ENCODE measurements around the gene LBX1. TPM values are rescaled to one million over a fixed set of nuclear protein-coding genes. Genes with fewer than 3 reads are reported as not detected.

The LBX1 gene
- total RNA-seq, 2 donors from 2014 or later: not detected

DNA sequence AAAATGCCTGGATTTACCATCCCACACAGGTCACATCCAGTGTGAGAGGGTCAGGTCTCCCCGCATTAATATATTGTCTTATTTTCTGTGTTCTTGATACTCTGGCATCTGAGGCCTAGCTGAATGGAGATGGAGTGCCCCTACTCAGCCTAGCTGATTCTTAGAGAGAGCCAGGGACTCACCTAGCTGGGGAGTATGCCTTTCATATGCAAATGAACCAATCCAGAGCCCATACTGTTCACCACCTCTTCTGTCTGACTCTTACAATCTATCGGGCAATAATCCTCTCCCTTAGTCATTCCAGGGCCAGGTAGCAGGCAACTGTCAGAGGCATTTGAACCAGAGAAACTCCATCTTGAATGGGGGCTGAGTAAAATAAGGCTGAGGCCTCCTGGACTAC is 46.3 kb downstream of the LBX1 start:
- H3K4me3 ChIP-seq: no peak overlapping the region
- no peak for TF ChIP-seq POLR2A (IDR thresholded peaks at IDR 0.05)
- no peak for TF ChIP-seq POLR2AphosphoS5 (IDR thresholded peaks at IDR 0.05)
- TF ChIP-seq, protein P1, sequence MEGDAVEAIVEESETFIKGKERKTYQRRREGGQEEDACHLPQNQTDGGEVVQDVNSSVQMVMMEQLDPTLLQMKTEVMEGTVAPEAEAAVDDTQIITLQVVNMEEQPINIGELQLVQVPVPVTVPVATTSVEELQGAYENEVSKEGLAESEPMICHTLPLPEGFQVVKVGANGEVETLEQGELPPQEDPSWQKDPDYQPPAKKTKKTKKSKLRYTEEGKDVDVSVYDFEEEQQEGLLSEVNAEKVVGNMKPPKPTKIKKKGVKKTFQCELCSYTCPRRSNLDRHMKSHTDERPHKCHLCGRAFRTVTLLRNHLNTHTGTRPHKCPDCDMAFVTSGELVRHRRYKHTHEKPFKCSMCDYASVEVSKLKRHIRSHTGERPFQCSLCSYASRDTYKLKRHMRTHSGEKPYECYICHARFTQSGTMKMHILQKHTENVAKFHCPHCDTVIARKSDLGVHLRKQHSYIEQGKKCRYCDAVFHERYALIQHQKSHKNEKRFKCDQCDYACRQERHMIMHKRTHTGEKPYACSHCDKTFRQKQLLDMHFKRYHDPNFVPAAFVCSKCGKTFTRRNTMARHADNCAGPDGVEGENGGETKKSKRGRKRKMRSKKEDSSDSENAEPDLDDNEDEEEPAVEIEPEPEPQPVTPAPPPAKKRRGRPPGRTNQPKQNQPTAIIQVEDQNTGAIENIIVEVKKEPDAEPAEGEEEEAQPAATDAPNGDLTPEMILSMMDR (IDR thresholded peaks at IDR 0.05): no peak
- no peaks in the 10 kb centered on the region for H3K36me3 ChIP-seq
- no peaks in the 10 kb centered on the region for H3K9me3 ChIP-seq
- 86% methylated on average over 2 of the region's 2 CpGs for WGBS
- no peaks in the 10 kb centered on the region for H3K4me1 ChIP-seq (replicated peaks)
- intact Hi-C loops (cut with DNase I): no loop called here
- no peak for DNase-seq (ENCODE audit: low spot score)
- H3K27me3 ChIP-seq (replicated peaks; ENCODE audit: insufficient read depth): peaks cover 4% of the 10 kb centered on the region
- H3K27ac ChIP-seq: no peak overlapping the region

Other genes with a start within 250 kb of the LBX1 start
- gene MRPL43, start 242.0 kb downstream of the LBX1 start, total RNA-seq: 100 to 1,000 TPM in 1 of 2 donors, 10 to 100 TPM in 1; 98.3 to 119 TPM
- 10 to 100 TPM in 1 of 2 donors, 1 to 10 TPM in 1; 9.7 to 17.3 TPM for gene TWNK, start 241.9 kb downstream of the LBX1 start, total RNA-seq
- 100 to 1,000 TPM; 108 to 189 TPM for gene LZTS2, start 229.7 kb downstream of the LBX1 start, total RNA-seq
- 1 to 10 TPM in 1 of 2 donors, under 1 TPM in 1; 0.82 to 1.5 TPM for gene PDZD7, start 198.3 kb downstream of the LBX1 start, total RNA-seq
- gene SFXN3, start 198.2 kb downstream of the LBX1 start, total RNA-seq: 10 to 100 TPM; 20.7 to 65.4 TPM
- gene KAZALD1, start 167.5 kb downstream of the LBX1 start, total RNA-seq: 10 to 100 TPM in 1 of 2 donors, 1 to 10 TPM in 1; 9.8 to 24.4 TPM
- gene TLX1, start 98.2 kb downstream of the LBX1 start, total RNA-seq: under 1 TPM; 0.05 to 0.34 TPM
- gene BTRC, start 124.7 kb upstream of the LBX1 start, total RNA-seq: 10 to 100 TPM; 16.0 to 25.4 TPM

Measured in prostate gland (tissue), 2 donors.